ENCODE data around the gene KRT3. TPM values are rescaled to one million over a fixed set of nuclear protein-coding genes. Genes with fewer than 3 reads are reported as not detected.

The KRT3 gene
- total RNA-seq, 1 donor from 2014 or later, result 0.09 TPM

- no peak for DNase-seq (ENCODE audit: low read depth)
Measured at GRCh38 chr12:52819731-52820510, 24.0 kb upstream of the KRT3 start.

GRCh38 chr12:52818887-52819420, 23.0 kb upstream of the KRT3 start:
- H2AFZ ChIP-seq (ENCODE audit: low read depth, low read length), result no peak overlapping the region
- H3K4me1 ChIP-seq (ENCODE audit: insufficient read depth, low read length), result peaks cover 6% of the 10 kb centered on the region
- H3K36me3 Mint-ChIP-seq (ENCODE audit: low read depth, unreplicated experiment), result peaks cover 6% of the 10 kb centered on the region
- no peaks in the 10 kb centered on the region for H4K20me1 ChIP-seq (ENCODE audit: insufficient read depth, low read length)
- H3K9me3 Mint-ChIP-seq (ENCODE audit: unreplicated experiment), result no peaks in the 10 kb centered on the region
- H3K9me3 ChIP-seq (ENCODE audit: insufficient read depth, low read depth, low read length), result no peaks in the 10 kb centered on the region
- no peak overlapping the region for H3K4me2 ChIP-seq (ENCODE audit: low read length)
- H3K4me3 ChIP-seq (ENCODE audit: insufficient read depth, low read depth, low read length), result no peak overlapping the region
- no peaks in the 10 kb centered on the region for H3K36me3 ChIP-seq (ENCODE audit: insufficient read depth, low read length)
- no peak overlapping the region for H3K9ac ChIP-seq (ENCODE audit: low read length)
- peaks cover 7% of the 10 kb centered on the region for H3K4me1 Mint-ChIP-seq (ENCODE audit: low read depth, unreplicated experiment)
- peaks cover 4% of the 10 kb centered on the region for H3K27me3 ChIP-seq (ENCODE audit: insufficient read depth, low read length)
- H3K27ac ChIP-seq (ENCODE audit: low read depth, low read length), result no peak overlapping the region
- no peak for FAIRE-seq
- H3K4me3 Mint-ChIP-seq (ENCODE audit: unreplicated experiment), result no peak overlapping the region
- no peak for TF ChIP-seq EZH2 (IDR thresholded peaks at IDR 0.05; ENCODE audit: insufficient read depth, low read length)
- TF ChIP-seq, protein P1, sequence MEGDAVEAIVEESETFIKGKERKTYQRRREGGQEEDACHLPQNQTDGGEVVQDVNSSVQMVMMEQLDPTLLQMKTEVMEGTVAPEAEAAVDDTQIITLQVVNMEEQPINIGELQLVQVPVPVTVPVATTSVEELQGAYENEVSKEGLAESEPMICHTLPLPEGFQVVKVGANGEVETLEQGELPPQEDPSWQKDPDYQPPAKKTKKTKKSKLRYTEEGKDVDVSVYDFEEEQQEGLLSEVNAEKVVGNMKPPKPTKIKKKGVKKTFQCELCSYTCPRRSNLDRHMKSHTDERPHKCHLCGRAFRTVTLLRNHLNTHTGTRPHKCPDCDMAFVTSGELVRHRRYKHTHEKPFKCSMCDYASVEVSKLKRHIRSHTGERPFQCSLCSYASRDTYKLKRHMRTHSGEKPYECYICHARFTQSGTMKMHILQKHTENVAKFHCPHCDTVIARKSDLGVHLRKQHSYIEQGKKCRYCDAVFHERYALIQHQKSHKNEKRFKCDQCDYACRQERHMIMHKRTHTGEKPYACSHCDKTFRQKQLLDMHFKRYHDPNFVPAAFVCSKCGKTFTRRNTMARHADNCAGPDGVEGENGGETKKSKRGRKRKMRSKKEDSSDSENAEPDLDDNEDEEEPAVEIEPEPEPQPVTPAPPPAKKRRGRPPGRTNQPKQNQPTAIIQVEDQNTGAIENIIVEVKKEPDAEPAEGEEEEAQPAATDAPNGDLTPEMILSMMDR (IDR thresholded peaks at IDR 0.05; ENCODE audit: insufficient read depth, low read depth, low read length), result no peak
- no peak overlapping the region for H3K27ac Mint-ChIP-seq (ENCODE audit: unreplicated experiment)
- DNase-seq (ENCODE audit: low read depth), result no peak
- H3K27me3 Mint-ChIP-seq (ENCODE audit: low read depth, unreplicated experiment), result peaks cover 64% of the 10 kb centered on the region
- H3K79me2 ChIP-seq (ENCODE audit: insufficient read depth, low read length), result no peaks in the 10 kb centered on the region

More at GRCh38 chr12:52819731-52820510, 24.0 kb upstream of the KRT3 start:
- H3K9me3 ChIP-seq (ENCODE audit: insufficient read depth, low read depth, low read length), result no peaks in the 10 kb centered on the region
- Mint-ChIP-seq H3K36me3 (ENCODE audit: low read depth, unreplicated experiment) (peaks cover 2% of the 10 kb centered on the region), H3K9me3 (ENCODE audit: unreplicated experiment) (no peaks in the 10 kb centered on the region), H3K4me1 (ENCODE audit: low read depth, unreplicated experiment) (peaks cover 5% of the 10 kb centered on the region), H3K27me3 (ENCODE audit: low read depth, unreplicated experiment) (peaks cover 65% of the 10 kb centered on the region), H3K27ac (ENCODE audit: unreplicated experiment) (no peak overlapping the region), H3K4me3 (ENCODE audit: unreplicated experiment) (no peak overlapping the region)
- H3K4me1 ChIP-seq (ENCODE audit: insufficient read depth, low read length), result peaks cover 6% of the 10 kb centered on the region
- H3K27me3 ChIP-seq (ENCODE audit: insufficient read depth, low read length), result peaks cover 4% of the 10 kb centered on the region
- no peaks in the 10 kb centered on the region for H4K20me1 ChIP-seq (ENCODE audit: insufficient read depth, low read length)
- no peak overlapping the region for H2AFZ ChIP-seq (ENCODE audit: low read depth, low read length)
- H3K9ac ChIP-seq (ENCODE audit: low read length), result no peak overlapping the region
- no peak for FAIRE-seq
- H3K79me2 ChIP-seq (ENCODE audit: insufficient read depth, low read length), result no peaks in the 10 kb centered on the region
- H3K4me2 ChIP-seq (ENCODE audit: low read length), result no peak overlapping the region
- TF ChIP-seq, protein P1 (IDR thresholded peaks at IDR 0.05; ENCODE audit: insufficient read depth, low read depth, low read length), result no peak
- no peak for TF ChIP-seq EZH2 (IDR thresholded peaks at IDR 0.05; ENCODE audit: insufficient read depth, low read length)
- no peak overlapping the region for H3K4me3 ChIP-seq (ENCODE audit: insufficient read depth, low read depth, low read length)
- H3K27ac ChIP-seq (ENCODE audit: low read depth, low read length), result no peak overlapping the region
- H3K36me3 ChIP-seq (ENCODE audit: insufficient read depth, low read length), result no peaks in the 10 kb centered on the region

DNA sequence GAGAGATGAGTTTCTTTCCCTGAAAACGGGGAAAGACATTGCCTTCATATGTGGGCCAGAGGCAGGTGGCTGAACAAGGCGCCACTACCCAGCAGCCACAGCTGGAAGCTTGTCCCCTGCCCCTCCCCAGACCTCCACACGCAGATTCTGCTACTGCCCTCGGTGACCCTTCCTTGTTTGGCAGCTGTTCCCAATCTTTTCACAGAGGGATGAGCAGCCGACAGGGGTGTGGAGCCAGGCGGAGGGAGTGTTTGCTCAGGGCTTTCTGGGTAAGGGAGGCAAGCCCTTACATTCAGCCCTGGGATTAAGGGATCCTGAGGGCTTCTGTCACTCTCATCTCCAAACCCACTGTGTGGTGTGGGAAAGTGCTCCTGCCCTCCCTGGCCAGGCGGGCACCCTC, 22.5 kb upstream of the KRT3 start:
- Mint-ChIP-seq H3K4me1 (ENCODE audit: low read depth, unreplicated experiment) (peaks cover 7% of the 10 kb centered on the region), H3K27ac (ENCODE audit: unreplicated experiment) (no peak overlapping the region), H3K4me3 (ENCODE audit: unreplicated experiment) (no peak overlapping the region), H3K27me3 (ENCODE audit: low read depth, unreplicated experiment) (peaks cover 64% of the 10 kb centered on the region), H3K9me3 (ENCODE audit: unreplicated experiment) (no peaks in the 10 kb centered on the region), H3K36me3 (ENCODE audit: low read depth, unreplicated experiment) (peaks cover 6% of the 10 kb centered on the region)
- H3K4me1 ChIP-seq (ENCODE audit: insufficient read depth, low read length), result peaks cover 6% of the 10 kb centered on the region
- no peak overlapping the region for H3K9ac ChIP-seq (ENCODE audit: low read length)
- no peaks in the 10 kb centered on the region for H3K79me2 ChIP-seq (ENCODE audit: insufficient read depth, low read length)
- DNase-seq (ENCODE audit: low read depth) (no peak), FAIRE-seq (no peak)
- H4K20me1 ChIP-seq (ENCODE audit: insufficient read depth, low read length), result no peaks in the 10 kb centered on the region
- no peaks in the 10 kb centered on the region for H3K36me3 ChIP-seq (ENCODE audit: insufficient read depth, low read length)
- H2AFZ ChIP-seq (ENCODE audit: low read depth, low read length), result no peak overlapping the region
- H3K4me3 ChIP-seq (ENCODE audit: insufficient read depth, low read depth, low read length), result no peak overlapping the region
- no peak overlapping the region for H3K27ac ChIP-seq (ENCODE audit: low read depth, low read length)
- H3K9me3 ChIP-seq (ENCODE audit: insufficient read depth, low read depth, low read length), result no peaks in the 10 kb centered on the region
- no peak overlapping the region for H3K4me2 ChIP-seq (ENCODE audit: low read length)
- TF ChIP-seq EZH2 (IDR thresholded peaks at IDR 0.05; ENCODE audit: insufficient read depth, low read length), result no peak
- TF ChIP-seq, protein P1 (IDR thresholded peaks at IDR 0.05; ENCODE audit: insufficient read depth, low read depth, low read length), result no peak
- peaks cover 4% of the 10 kb centered on the region for H3K27me3 ChIP-seq (ENCODE audit: insufficient read depth, low read length)

Data from astrocyte (in vitro differentiated cells and primary cell).